Esophagus squamous epithelium (tissue), 4 donors: ENCODE data around the gene GREM2.

Source experiments
- CTCF ChIP-seq, 6 experiments: fragments of 450-650 bp in 4 of 6; fragments of 200-600 bp in 2 of 6; sonication (generic) in 2 of 6; IDR thresholded peaks; one replicate each; pipeline ENCODE4 v1.5.1; 2016 to 2019; ENCODE audit warnings: antibody characterized with exemption in 6 of 6, mild to moderate bottlenecking in 4 of 6, moderate library complexity in 4 of 6
- POLR2A ChIP-seq, 4 donors: fragments of 450-650 bp; IDR thresholded peaks; one replicate each; pipeline ENCODE4 v1.6.1; 2017; ENCODE audit warnings: antibody characterized with exemption in 4 of 4, mild to moderate bottlenecking in 4 of 4, moderate library complexity in 3 of 4

- no peak for TF ChIP-seq CTCF (IDR thresholded peaks at IDR 0.05)
- no peak for TF ChIP-seq POLR2A (IDR thresholded peaks at IDR 0.05)
Measured at GRCh38 chr1:240658312-240658960, 46.5 kb upstream of the GREM2 start.
